ES-I3 (cell line): ENCODE data around the gene PAN3.
"Not testable (repeated sequence)": the region's sequence is repeated elsewhere in the genome, so short reads cannot be mapped to it uniquely, and the experiment has no call there.

ENCODE experiments used
- H3K36me3 ChIP-seq: 2 replicates; pipeline ENCODE4 v1.6.1; 2013; ENCODE audit warnings: mild to moderate bottlenecking, low read length, control low read depth, moderate library complexity; ENCODE audit not compliant: insufficient read depth
- H3K4me1 ChIP-seq: 2 replicates; pipeline ENCODE4 v1.6.1; 2013; ENCODE audit warnings: mild to moderate bottlenecking, control low read depth, low read length; ENCODE audit not compliant: insufficient read depth
- H3K9ac ChIP-seq: 2 replicates; pipeline ENCODE4 v1.6.1; 2013; ENCODE audit warnings: low read depth, mild to moderate bottlenecking, low read length, moderate library complexity
- H3K9me3 ChIP-seq: 2 replicates; pipeline ENCODE4 v1.6.1; 2013; ENCODE audit warnings: mild to moderate bottlenecking, low read length, moderate library complexity; ENCODE audit not compliant: control insufficient read depth, insufficient read depth

Gene PAN3

GRCh38 chr13:28138012-28138755 is at the start of gene PAN3:
TSS of gene PAN3 (plus strand) at chr13:28138545. CDS start at chr13:28138658, 113 bp downstream.
- Histone ChIP-seq H3K4me1 (peaks cover 21% of the 10 kb centered on the region), H3K9ac (peak within 1 kb of the TSS; percentile 89), H3K36me3 (no peaks in the 10 kb centered on the region), H3K9me3 (no peaks in the 10 kb centered on the region)

GRCh38 chr13:28089065-28089464 is 49.3 kb upstream of the PAN3 start:
- Histone ChIP-seq H3K36me3 (no peaks in the 10 kb centered on the region), H3K9me3 (no peaks in the 10 kb centered on the region), H3K4me1 (no peaks in the 10 kb centered on the region), H3K9ac (no peak overlapping the region)

- Histone ChIP-seq H3K9ac (no peak overlapping the region), H3K36me3 (no peaks in the 10 kb centered on the region), H3K4me1 (no peaks in the 10 kb centered on the region), H3K9me3 (no peaks in the 10 kb centered on the region)
Measured at GRCh38 chr13:28092431-28092830, 45.9 kb upstream of the PAN3 start.

- no peak overlapping the region for H3K9ac ChIP-seq
- no peaks in the 10 kb centered on the region for H3K36me3 ChIP-seq
- no peaks in the 10 kb centered on the region; the same call in 1 of the 2 replicates for H3K9me3 ChIP-seq
- H3K4me1 ChIP-seq: no peaks in the 10 kb centered on the region
Measured at GRCh38 chr13:28093881-28094280, 44.5 kb upstream of the PAN3 start.

- no peaks in the 10 kb centered on the region for H3K4me1 ChIP-seq
- H3K36me3 ChIP-seq: no peaks in the 10 kb centered on the region
- H3K9ac ChIP-seq: no peak overlapping the region
- H3K9me3 ChIP-seq: no peaks in the 10 kb centered on the region; the same call in 1 of the 2 replicates
Measured at GRCh38 chr13:28094306-28094705, 44.0 kb upstream of the PAN3 start.

- Histone ChIP-seq H3K9me3 (no peaks in the 10 kb centered on the region; the same call in 1 of the 2 replicates), H3K36me3 (no peaks in the 10 kb centered on the region), H3K4me1 (no peaks in the 10 kb centered on the region), H3K9ac (no peak overlapping the region)
Measured at GRCh38 chr13:28097503-28097902, 40.8 kb upstream of the PAN3 start.

- no peaks in the 10 kb centered on the region for H3K36me3 ChIP-seq
- peak overlapping the region; percentile 64 for H3K9ac ChIP-seq
- H3K9me3 ChIP-seq: no peaks in the 10 kb centered on the region; the same call in 1 of the 2 replicates
- no peaks in the 10 kb centered on the region for H3K4me1 ChIP-seq
Measured at GRCh38 chr13:28099396-28100149, 38.8 kb upstream of the PAN3 start.

- H3K9ac ChIP-seq: peak within 1 kb of the TSS; percentile 64
- H3K9me3 ChIP-seq: no peaks in the 10 kb centered on the region; the same call in 1 of the 2 replicates
- no peaks in the 10 kb centered on the region for H3K36me3 ChIP-seq
- H3K4me1 ChIP-seq: no peaks in the 10 kb centered on the region
Measured at GRCh38 chr13:28100150-28101121, 37.9 kb upstream of the PAN3 start, which contains the start of gene FLT3. TSS of gene FLT3 (minus strand) at chr13:28100576. CDS start at chr13:28100510, 66 bp downstream.

GRCh38 chr13:28101886-28102285 is 36.5 kb upstream of the PAN3 start:
- H3K4me1 ChIP-seq, H3K9ac ChIP-seq, H3K9me3 ChIP-seq, H3K36me3 ChIP-seq: not testable (repeated sequence)

- Histone ChIP-seq H3K4me1 (peaks cover 4% of the 10 kb centered on the region; the same call in 1 of the 2 replicates), H3K9me3 (no peaks in the 10 kb centered on the region), H3K9ac (no peak overlapping the region), H3K36me3 (no peaks in the 10 kb centered on the region)
Measured at GRCh38 chr13:28106976-28107375, 31.4 kb upstream of the PAN3 start.

GRCh38 chr13:28110414-28110813 is 27.9 kb upstream of the PAN3 start:
- Histone ChIP-seq H3K9me3 (no peaks in the 10 kb centered on the region), H3K4me1 (peaks cover 4% of the 10 kb centered on the region; the same call in 1 of the 2 replicates), H3K9ac (no peak overlapping the region)

GRCh38 chr13:28116736-28117135 is 21.6 kb upstream of the PAN3 start:
- H3K9ac ChIP-seq: no peak overlapping the region
- H3K9me3 ChIP-seq: no peaks in the 10 kb centered on the region
- no peaks in the 10 kb centered on the region for H3K36me3 ChIP-seq
- peaks cover 3% of the 10 kb centered on the region; the same call in 1 of the 2 replicates for H3K4me1 ChIP-seq

More at GRCh38 chr13:28110414-28110813, 27.9 kb upstream of the PAN3 start:
- H3K36me3 ChIP-seq: no peaks in the 10 kb centered on the region

GRCh38 chr13:28117689-28118377 is 20.5 kb upstream of the PAN3 start:
- H3K9ac ChIP-seq: no peak overlapping the region
- H3K9me3 ChIP-seq: no peaks in the 10 kb centered on the region
- H3K36me3 ChIP-seq: no peaks in the 10 kb centered on the region
- H3K4me1 ChIP-seq: peaks cover 3% of the 10 kb centered on the region; the same call in 1 of the 2 replicates
